Lung (tissue), 12 donors: ENCODE measurements around the gene KRTCAP3. TPM values are rescaled to one million over a fixed set of nuclear protein-coding genes. Genes with fewer than 3 reads are reported as not detected.

Source experiments
- ATAC-seq: fragments of 200-7000 bp; cut with Tn5 transposase; one replicate; pipeline ENCODE4 v1.9.1; 2020; ENCODE audit warnings: moderate number of reproducible peaks; ENCODE audit not compliant: insufficient read depth, low FRiP score
- DNase-seq, 3 donors: peaks; one replicate each; pipeline ENCODE4 v3.0.0-alpha.2; 2013 to 2017
- H3K27ac ChIP-seq, 2 donors: one replicate each; pipeline ENCODE4 v1.5.1; 2013; ENCODE audit warnings: mild to moderate bottlenecking in 2 of 2, moderate library complexity in 2 of 2, control low read depth in 1 of 2, inconsistent platforms in 1 of 2, low read depth in 1 of 2, low read length in 1 of 2
- H3K27me3 ChIP-seq, 3 donors: one replicate each; pipeline ENCODE4 v1.5.1; 2013; ENCODE audit warnings: low read length in 2 of 3; ENCODE audit not compliant: control insufficient read depth in 3 of 3, insufficient read depth in 3 of 3
- H3K36me3 ChIP-seq, 4 donors: one replicate each; pipeline ENCODE4 v1.5.1; 2013; ENCODE audit warnings: low read length in 4 of 4, mild to moderate bottlenecking in 1 of 4, moderate library complexity in 1 of 4; ENCODE audit not compliant: control insufficient read depth in 4 of 4, insufficient read depth in 4 of 4
- H3K4me1 ChIP-seq, 5 donors: one replicate each; pipeline ENCODE4 v1.5.1; 2013; ENCODE audit warnings: low read length in 5 of 5, mild to moderate bottlenecking in 2 of 5, moderate library complexity in 1 of 5; ENCODE audit not compliant: control insufficient read depth in 5 of 5, insufficient read depth in 5 of 5
- H3K4me3 ChIP-seq: one replicate; pipeline ENCODE4 v1.5.1; 2013; ENCODE audit warnings: mild to moderate bottlenecking, control low read depth, moderate library complexity
- H3K9ac ChIP-seq, 2 donors: one replicate each; pipeline ENCODE4 v1.5.1; 2013; ENCODE audit warnings: low read length in 2 of 2, control low read depth in 1 of 2; ENCODE audit not compliant: insufficient read depth in 1 of 2
- H3K9me3 ChIP-seq, 4 donors: one replicate each; pipeline ENCODE4 v1.5.1; 2013; ENCODE audit warnings: low read length in 3 of 4, mild to moderate bottlenecking in 1 of 4, moderate library complexity in 1 of 4; ENCODE audit not compliant: control insufficient read depth in 4 of 4, insufficient read depth in 3 of 4
- CTCF ChIP-seq: IDR thresholded peaks from 2 replicates; pipeline ENCODE4 v1.5.1; 2012; ENCODE audit warnings: mild to moderate bottlenecking; ENCODE audit errors: control extremely low read depth, extremely low read depth
- WGBS, 2 donors: extraction: QIAGEN DNeasy Blood & Tissue Kit; methylation state at CpG; one replicate each; pipeline ENCODE4 v1.1.7; 2013; 5-methylcytosine and 5-hydroxymethylcytosine counted together
- polyA plus RNA-seq, 2 donors: library from polyadenylated mRNA; stranded (reverse); fragments of 200-250 nt; gene quantifications; one replicate each; pipeline ENCODE4 v1.2.1, GENCODE V29; 2013
- total RNA-seq, 2 donors: library from RNA; depleted of rRNA in 1 of 2; stranded (reverse); fragments of >200 nt in 1 of 2; gene quantifications; one replicate each; pipeline ENCODE4 v1.2.1, GENCODE V29; 2014 to 2021
- donor health status: control.
- donor health status: control.
- donor health status: Bipolar disorder and iron deficiency.
- donor health status: healthy.
- donor health status: DM: yes; HTN: yes; CAD: no.

KRTCAP3 gene
- total and polyA plus RNA-seq, 4 donors = 13.6 to 50.2 (median 37.7) TPM

GRCh38 chr2:27451095-27451494 is 8.9 kb downstream of the KRTCAP3 start:
- Histone ChIP-seq H3K36me3 (peaks cover 9 to 50% (median 37%) of the 10 kb centered on the region in 4 donors), H3K27me3 (no peaks in the 10 kb centered on the region), H3K27ac (no peak overlapping the region), H3K9me3 (no peaks in the 10 kb centered on the region), H3K4me1 (no peaks in the 10 kb centered on the region), H3K4me3 (no peak overlapping the region), H3K9ac (no peak overlapping the region)
- DNase-seq (no peak), ATAC-seq (no peak)
- TF ChIP-seq CTCF = no peak
- 42 to 95% methylated on average over 1 of the region's 1 CpG for WGBS, 2 donors

GRCh38 chr2:27453968-27454367 is 11.8 kb downstream of the KRTCAP3 start:
- Histone ChIP-seq H3K36me3 (peaks cover 22 to 56% (median 38%) of the 10 kb centered on the region in 4 donors), H3K9me3 (no peaks in the 10 kb centered on the region), H3K9ac (no peak overlapping the region), H3K27me3 (no peaks in the 10 kb centered on the region), H3K4me1 (no peaks in the 10 kb centered on the region), H3K4me3 (no peak overlapping the region), H3K27ac (no peak overlapping the region)
- DNase-seq (no peak), ATAC-seq (no peak)
- TF ChIP-seq CTCF = no peak
- 93 to 94% methylated on average over 7 of the region's 7 CpGs for WGBS, 2 donors

- WGBS, 2 donors = 54 to 80% methylated on average over 8 of the region's 8 CpGs
- no peak for ATAC-seq
- H3K36me3 ChIP-seq = peaks cover 8 to 39% (median 23%) of the 10 kb centered on the region in 4 donors
Measured at GRCh38 chr2:27461118-27461517, 18.9 kb downstream of the KRTCAP3 start.

More at GRCh38 chr2:27461118-27461517, 18.9 kb downstream of the KRTCAP3 start:
- Histone ChIP-seq H3K4me1 (no peaks in the 10 kb centered on the region), H3K27me3 (no peaks in the 10 kb centered on the region), H3K27ac (no peak overlapping the region), H3K4me3 (no peak overlapping the region), H3K9ac (no peak overlapping the region), H3K9me3 (no peaks in the 10 kb centered on the region)
- TF ChIP-seq CTCF = no peak
- DNase-seq = no peak
